RWPE1 (cell line): ENCODE results near the gene DUSP14.
A peak's percentile ranks its signal among the peaks of the same experiment; 100 is the strongest.

Experiments used
- CTCF ChIA-PET: fragments of 350-600 bp; sonication (Branson Sonifier 250); formaldehyde crosslinking; extraction: SDS; loops from one replicate; lab custom pipeline; 2021; lab: Yijun Ruan, JAX
- POLR2A ChIA-PET: fragments of 400-600 bp; formaldehyde crosslinking; extraction: SDS; loops from one replicate; lab custom pipeline; 2020; ENCODE audit warnings: antibody characterized with exemption; ENCODE audit not compliant: low non-redundant PET; lab: Yijun Ruan, JAX
- DNase-seq: peaks from one replicate; pipeline ENCODE4 v3.0.0; 2012; ENCODE audit warnings: low spot score
- H3K27ac ChIP-seq: fragments of 450-650 bp; 2 replicates; pipeline ENCODE4 v1.5.1; 2017
- TF ChIP-seq, protein P1 (sequence below): fragments of 450-650 bp; conservative IDR thresholded peaks from 2 replicates; pipeline ENCODE4 v1.5.1; 2017; ENCODE audit warnings: low read depth, mild to moderate bottlenecking

DUSP14 gene

DNA sequence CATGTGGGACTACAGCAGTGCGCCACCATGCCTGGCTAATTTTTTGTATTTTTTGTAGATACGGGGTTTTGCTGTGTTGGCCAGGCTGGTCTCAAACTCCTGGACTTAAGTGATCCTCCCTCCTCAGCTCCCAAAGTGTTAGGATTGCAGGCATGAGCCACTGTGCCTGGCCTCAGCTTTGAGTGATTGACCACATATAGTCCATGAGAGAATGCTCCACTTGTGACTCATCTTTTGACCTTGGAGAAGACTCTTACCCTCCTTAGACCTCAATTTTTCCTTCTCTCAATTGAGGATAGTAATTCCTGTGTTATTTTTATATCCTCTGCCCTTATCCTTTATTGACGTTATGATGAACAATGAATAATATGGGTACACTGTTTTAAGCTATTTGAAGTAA is 30.9 kb upstream of the DUSP14 start:
- TF ChIP-seq, protein P1, sequence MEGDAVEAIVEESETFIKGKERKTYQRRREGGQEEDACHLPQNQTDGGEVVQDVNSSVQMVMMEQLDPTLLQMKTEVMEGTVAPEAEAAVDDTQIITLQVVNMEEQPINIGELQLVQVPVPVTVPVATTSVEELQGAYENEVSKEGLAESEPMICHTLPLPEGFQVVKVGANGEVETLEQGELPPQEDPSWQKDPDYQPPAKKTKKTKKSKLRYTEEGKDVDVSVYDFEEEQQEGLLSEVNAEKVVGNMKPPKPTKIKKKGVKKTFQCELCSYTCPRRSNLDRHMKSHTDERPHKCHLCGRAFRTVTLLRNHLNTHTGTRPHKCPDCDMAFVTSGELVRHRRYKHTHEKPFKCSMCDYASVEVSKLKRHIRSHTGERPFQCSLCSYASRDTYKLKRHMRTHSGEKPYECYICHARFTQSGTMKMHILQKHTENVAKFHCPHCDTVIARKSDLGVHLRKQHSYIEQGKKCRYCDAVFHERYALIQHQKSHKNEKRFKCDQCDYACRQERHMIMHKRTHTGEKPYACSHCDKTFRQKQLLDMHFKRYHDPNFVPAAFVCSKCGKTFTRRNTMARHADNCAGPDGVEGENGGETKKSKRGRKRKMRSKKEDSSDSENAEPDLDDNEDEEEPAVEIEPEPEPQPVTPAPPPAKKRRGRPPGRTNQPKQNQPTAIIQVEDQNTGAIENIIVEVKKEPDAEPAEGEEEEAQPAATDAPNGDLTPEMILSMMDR: no peak
- peak overlapping the region; percentile 46 for H3K27ac ChIP-seq
- ChIA-PET CTCF (no interaction called here), POLR2A (no interaction called here)
- no peak for DNase-seq

DNA sequence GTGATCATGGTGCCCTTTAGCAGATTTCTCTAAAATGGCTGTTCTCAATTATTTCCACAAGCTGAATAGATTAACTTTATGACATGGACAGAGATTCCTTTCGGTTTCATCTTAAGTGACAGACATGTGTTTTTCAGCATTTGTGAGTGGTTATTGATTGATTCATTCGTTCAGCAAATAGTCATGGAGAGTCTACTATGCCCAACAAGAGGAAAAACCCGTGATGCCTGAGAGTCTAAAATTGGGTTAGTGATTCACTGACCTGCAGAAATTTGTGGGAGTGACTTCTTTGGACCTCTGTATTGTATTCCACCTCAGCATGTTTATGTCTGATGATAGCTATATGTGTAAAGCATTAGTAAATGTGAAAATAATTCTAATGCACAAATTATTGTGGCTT is 28.0 kb upstream of the DUSP14 start:
- no peak overlapping the region for H3K27ac ChIP-seq
- TF ChIP-seq, protein P1: no peak
- POLR2A ChIA-PET: no interaction called here
- CTCF ChIA-PET: interaction anchor here (0.7 to 0.8 kb wide), 2 partner anchors 11 to 95 kb away, joined by 3 read pairs; no protein-coding TSS in a partner anchor
- DNase-seq: no peak

DNA sequence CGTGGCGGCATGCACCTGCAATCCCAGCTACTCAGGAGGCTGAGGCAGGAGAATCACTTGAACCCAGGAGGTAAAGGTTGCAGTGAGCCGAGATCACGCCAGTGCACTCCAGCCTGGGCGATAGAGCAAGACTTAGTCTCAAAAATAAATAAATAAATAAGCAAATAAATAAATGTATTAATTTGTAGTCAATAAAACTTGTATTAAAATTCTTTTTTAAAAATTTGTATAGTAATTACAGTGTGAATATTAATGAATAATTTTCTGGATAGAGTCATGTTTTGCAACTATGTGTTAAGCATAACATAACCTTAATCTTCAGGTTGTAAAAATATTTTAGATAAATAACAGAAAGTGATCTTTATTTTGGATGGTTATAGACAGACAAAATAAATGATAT is 27.2 kb upstream of the DUSP14 start:
- CTCF ChIA-PET: no interaction called here
- TF ChIP-seq, protein P1: no peak
- no peak for DNase-seq
- no peak overlapping the region for H3K27ac ChIP-seq
- POLR2A ChIA-PET: no interaction called here

DNA sequence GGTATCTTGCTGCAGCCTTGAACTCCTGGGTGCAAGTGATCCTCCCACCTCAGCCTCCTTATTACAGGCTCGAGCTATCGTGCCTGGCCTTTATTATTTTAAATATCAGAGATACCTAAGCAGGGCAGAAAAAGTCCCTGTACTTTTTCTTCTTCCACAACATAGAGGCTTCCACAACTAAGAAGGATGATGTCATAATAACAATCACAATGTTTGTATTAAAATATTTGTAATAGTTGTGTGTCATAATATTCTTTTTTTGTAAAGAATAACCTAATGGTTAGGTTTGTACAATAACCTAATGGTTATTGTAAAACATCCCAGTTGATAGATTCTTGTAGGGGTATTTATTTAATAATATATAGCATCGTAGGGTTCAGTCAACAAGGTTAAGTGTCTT is 26.7 kb upstream of the DUSP14 start:
- POLR2A ChIA-PET: no interaction called here
- CTCF ChIA-PET: no interaction called here

DNA sequence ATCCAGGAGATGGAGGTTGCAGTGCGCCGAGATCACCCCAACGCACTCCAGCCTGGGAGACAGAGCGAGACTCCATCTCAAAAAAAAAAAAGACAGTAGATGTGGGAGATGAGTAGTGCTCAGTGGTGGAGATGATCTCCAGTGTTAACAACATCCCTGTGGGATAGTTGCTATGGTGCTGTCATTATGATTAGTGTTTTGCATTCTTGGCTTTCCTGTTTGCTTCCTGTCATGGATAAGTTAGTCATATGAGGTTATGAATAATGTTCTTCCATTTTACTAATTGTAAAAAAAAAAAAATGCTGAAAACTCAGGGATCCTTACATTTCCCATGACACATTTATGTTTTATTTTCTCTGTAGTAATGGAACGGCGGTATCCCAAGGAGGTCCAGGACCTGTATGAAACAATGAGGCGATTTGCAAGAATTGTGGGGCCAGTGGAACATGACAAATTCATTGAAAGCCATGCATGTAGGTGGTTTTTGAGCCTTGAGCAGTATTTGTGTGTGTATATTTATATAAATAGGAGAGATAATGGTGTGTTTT is 24.5 kb upstream of the DUSP14 start:
- ChIA-PET POLR2A (no interaction called here), CTCF (no interaction called here)
- peak overlapping the region; percentile 33; the same call in 1 of the 2 replicates for H3K27ac ChIP-seq
- peak; percentile 57 for DNase-seq
- TF ChIP-seq, protein P1: no peak

More for the DNA sequence above, 26.7 kb upstream of the DUSP14 start:
- H3K27ac ChIP-seq: no peak overlapping the region
- no peak for DNase-seq
- TF ChIP-seq, protein P1: no peak

DNA sequence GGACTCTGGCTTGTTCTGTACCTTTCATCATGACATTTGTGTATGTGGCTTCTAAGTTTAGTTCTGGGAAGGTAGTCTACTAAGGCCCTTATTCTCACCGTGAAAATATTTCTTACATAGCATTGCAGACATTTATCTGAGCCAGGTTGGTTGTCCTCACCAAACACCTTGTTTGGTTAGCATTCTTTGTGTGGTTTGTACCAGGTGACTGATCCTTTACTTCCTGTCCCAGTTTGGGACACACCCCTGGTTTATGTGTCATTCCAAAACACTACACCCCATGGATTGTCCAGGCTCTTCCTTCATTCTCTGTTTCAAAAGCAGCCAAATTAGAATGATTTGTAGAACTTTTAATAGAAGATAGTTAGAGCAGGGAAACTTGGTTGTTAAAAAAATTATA is 23.2 kb upstream of the DUSP14 start:
- POLR2A ChIA-PET: no interaction called here

More for the DNA sequence above, 23.2 kb upstream of the DUSP14 start:
- peak; percentile 34 for DNase-seq
- CTCF ChIA-PET: no interaction called here
- H3K27ac ChIP-seq: peak overlapping the region; percentile 67
- TF ChIP-seq, protein P1: no peak
